Measurements from ENCODE around the gene EPB41L2. TPM values are rescaled to one million over a fixed set of nuclear protein-coding genes. Genes with fewer than 3 reads are reported as not detected.

Gene EPB41L2
- total RNA-seq, 2 donors from 2014 or later = 43.5 to 47.2 TPM

DNA sequence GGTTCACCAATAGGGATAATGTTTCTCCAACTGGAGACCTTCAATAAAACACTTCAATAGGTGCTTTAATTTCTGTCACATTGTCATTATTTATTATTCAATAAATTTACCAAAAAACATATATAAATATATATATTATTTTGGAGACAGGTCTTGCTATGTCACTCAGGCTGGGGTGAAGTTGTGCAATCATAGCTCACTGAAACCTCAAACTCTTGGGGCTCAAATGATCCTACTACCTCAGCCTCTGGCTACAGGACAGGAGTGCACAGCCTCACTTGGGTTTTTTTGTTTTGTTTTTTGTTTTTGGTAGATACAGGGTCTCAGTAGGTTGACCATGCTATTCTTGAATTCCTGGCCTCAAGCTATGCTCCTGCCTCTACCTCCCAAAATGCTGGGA is 226.0 kb downstream of the EPB41L2 start:
- Histone ChIP-seq H3K4me1 (no peaks in the 10 kb centered on the region), H3K9me3 (no peaks in the 10 kb centered on the region), H3K36me3 (replicated peaks in 1 of 2; ENCODE audit: insufficient read depth in 1 of 2, low read depth in 2 of 2) (no peaks in the 10 kb centered on the region), H3K4me3 (no peak overlapping the region), H3K27ac (no peak overlapping the region), H3K27me3 (no peaks in the 10 kb centered on the region)
- TF ChIP-seq POLR2A (IDR thresholded peaks at IDR 0.05) = no peak
- no peak for TF ChIP-seq CTCF (IDR thresholded peaks at IDR 0.05)
- DNase-seq (no peak), ATAC-seq (no peak)
- intact Hi-C loops (cut with DNase I) = no loop called here

- no peak overlapping the region for H3K4me3 ChIP-seq
- H3K36me3 ChIP-seq (replicated peaks in 1 of 2; ENCODE audit: insufficient read depth in 1 of 2, low read depth in 2 of 2) = no peaks in the 10 kb centered on the region
- intact Hi-C loops (cut with DNase I) = no loop called here
- H3K27ac ChIP-seq = no peak overlapping the region
- no peak for TF ChIP-seq POLR2A (IDR thresholded peaks at IDR 0.05)
- no peak for TF ChIP-seq CTCF (IDR thresholded peaks at IDR 0.05)
- no peaks in the 10 kb centered on the region for H3K4me1 ChIP-seq
- no peak for ATAC-seq
- DNase-seq = no peak
- H3K27me3 ChIP-seq = no peaks in the 10 kb centered on the region
- H3K9me3 ChIP-seq = no peaks in the 10 kb centered on the region
- WGBS, 2 donors = 84 to 96% methylated on average over 3 of the region's 3 CpGs
Observed at GRCh38 chr6:130836055-130836640, 226.9 kb downstream of the EPB41L2 start.

- ATAC-seq = no peak
- H3K9me3 ChIP-seq = no peaks in the 10 kb centered on the region
- no peak overlapping the region for H3K27ac ChIP-seq
- H3K4me3 ChIP-seq = no peak overlapping the region
- TF ChIP-seq CTCF (IDR thresholded peaks at IDR 0.05) = no peak
- no peak for TF ChIP-seq POLR2A (IDR thresholded peaks at IDR 0.05)
- no peak for DNase-seq
- 67 to 72% methylated on average over 5 of the region's 5 CpGs for WGBS, 2 donors
- H3K27me3 ChIP-seq = no peaks in the 10 kb centered on the region
- intact Hi-C loops (cut with DNase I) = no loop called here
- no peaks in the 10 kb centered on the region for H3K36me3 ChIP-seq (replicated peaks in 1 of 2; ENCODE audit: insufficient read depth in 1 of 2, low read depth in 2 of 2)
- no peaks in the 10 kb centered on the region for H3K4me1 ChIP-seq
Observed at GRCh38 chr6:130834482-130835251, 228.4 kb downstream of the EPB41L2 start.

GRCh38 chr6:130833569-130833968 is 229.5 kb downstream of the EPB41L2 start:
- TF ChIP-seq CTCF (IDR thresholded peaks at IDR 0.05) = no peak
- TF ChIP-seq POLR2A (IDR thresholded peaks at IDR 0.05) = no peak
- Histone ChIP-seq H3K4me1 (no peaks in the 10 kb centered on the region), H3K36me3 (replicated peaks in 1 of 2; ENCODE audit: insufficient read depth in 1 of 2, low read depth in 2 of 2) (no peaks in the 10 kb centered on the region), H3K4me3 (no peak overlapping the region), H3K9me3 (no peaks in the 10 kb centered on the region), H3K27me3 (no peaks in the 10 kb centered on the region), H3K27ac (no peak overlapping the region)
- WGBS, 2 donors = 77 to 96% methylated on average over 1 of the region's 1 CpG
- intact Hi-C loops (cut with DNase I) = no loop called here
- DNase-seq (no peak), ATAC-seq (no peak)

DNA sequence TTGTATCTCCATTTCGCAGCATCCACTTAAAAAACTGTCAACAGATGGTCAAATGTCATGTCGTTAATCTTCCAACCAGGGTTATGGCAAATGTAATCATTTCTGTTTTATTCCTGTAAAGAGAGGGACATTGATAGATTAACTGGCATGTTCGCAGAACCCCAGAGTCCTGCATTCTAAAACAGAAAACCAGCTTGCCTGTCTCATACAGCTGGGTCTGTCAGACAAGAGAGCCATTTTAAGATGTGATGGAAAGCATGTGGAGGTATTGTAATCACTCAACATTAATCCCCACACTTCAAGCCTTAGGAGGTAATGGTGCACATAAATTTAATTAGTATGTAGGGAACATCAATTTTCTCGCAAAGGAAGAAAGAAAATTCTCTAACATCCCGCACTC is 231.4 kb downstream of the EPB41L2 start:
- H3K27ac ChIP-seq = no peak overlapping the region
- no peak for ATAC-seq
- WGBS, 2 donors = 89 to 90% methylated on average over 5 of the region's 5 CpGs

More for the DNA sequence above, 231.4 kb downstream of the EPB41L2 start:
- Histone ChIP-seq H3K4me3 (no peak overlapping the region), H3K4me1 (peaks cover 19% of the 10 kb centered on the region), H3K9me3 (no peaks in the 10 kb centered on the region), H3K36me3 (replicated peaks in 1 of 2; ENCODE audit: insufficient read depth in 1 of 2, low read depth in 2 of 2) (no peaks in the 10 kb centered on the region), H3K27me3 (no peaks in the 10 kb centered on the region)
- TF ChIP-seq CTCF (IDR thresholded peaks at IDR 0.05) (no peak), POLR2A (IDR thresholded peaks at IDR 0.05) (no peak)
- no peak for DNase-seq
- intact Hi-C loops (cut with DNase I) = no loop called here

Data from body of pancreas (tissue), 4 donors.